GF-D8 (cell line): ENCODE data around the gene FXYD5.
"Not testable (repeated sequence)": the region's sequence is repeated elsewhere in the genome, so short reads cannot be mapped to it uniquely, and the experiment has no call there.

ENCODE experiments used
- DNase-seq: peaks from one replicate; lab custom pipeline; 2025; lab: John Stamatoyannopoulos, UW

The FXYD5 gene

GRCh38 chr19:35120492-35120891 lies 34.0 kb upstream of the FXYD5 start:
- no peak for DNase-seq

- no peak for DNase-seq
These were observed 33.6 kb upstream of the FXYD5 start for GRCh38 chr19:35120898-35121297.

DNA sequence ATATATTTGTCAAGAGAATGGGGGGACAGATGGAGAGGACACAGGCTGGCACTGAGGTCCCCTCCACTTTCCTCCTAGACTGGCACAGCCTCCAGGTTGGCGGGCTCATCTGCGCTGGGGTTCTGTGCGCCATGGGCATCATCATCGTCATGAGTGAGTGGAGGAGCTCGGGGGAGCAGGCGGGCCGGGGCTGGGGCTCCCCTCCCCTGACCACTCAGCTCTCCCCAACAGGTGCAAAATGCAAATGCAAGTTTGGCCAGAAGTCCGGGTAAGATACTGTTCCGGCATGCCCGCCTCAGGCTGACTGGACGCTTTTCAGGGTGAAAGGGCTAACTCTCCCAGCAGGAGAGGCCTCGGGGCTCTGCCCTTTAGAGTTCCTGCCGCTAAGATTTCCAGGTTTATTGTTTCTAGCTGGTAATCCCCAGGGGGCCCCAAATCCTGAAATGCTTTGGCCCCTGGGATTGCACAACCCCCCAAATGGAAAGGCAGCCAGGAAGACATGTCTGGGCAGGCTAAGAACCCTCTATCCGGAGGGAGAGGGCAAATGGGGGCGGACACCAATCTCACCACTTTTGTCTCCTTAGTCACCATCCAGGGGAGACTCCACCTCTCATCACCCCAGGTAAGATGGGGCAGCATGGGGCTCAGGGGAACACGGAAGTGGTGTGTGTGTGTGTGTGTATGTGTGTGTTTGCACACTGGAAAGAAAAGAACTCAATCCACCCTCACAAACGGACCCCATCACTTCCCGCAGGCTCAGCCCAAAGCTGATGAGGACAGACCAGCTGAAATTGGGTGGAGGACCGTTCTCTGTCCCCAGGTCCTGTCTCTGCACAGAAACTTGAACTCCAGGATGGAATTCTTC lies 31.6 kb upstream of the FXYD5 start:
- DNase-seq, result no peak

GRCh38 chr19:35123573-35123972 lies 31.0 kb upstream of the FXYD5 start:
- DNase-seq, result no peak

DNA sequence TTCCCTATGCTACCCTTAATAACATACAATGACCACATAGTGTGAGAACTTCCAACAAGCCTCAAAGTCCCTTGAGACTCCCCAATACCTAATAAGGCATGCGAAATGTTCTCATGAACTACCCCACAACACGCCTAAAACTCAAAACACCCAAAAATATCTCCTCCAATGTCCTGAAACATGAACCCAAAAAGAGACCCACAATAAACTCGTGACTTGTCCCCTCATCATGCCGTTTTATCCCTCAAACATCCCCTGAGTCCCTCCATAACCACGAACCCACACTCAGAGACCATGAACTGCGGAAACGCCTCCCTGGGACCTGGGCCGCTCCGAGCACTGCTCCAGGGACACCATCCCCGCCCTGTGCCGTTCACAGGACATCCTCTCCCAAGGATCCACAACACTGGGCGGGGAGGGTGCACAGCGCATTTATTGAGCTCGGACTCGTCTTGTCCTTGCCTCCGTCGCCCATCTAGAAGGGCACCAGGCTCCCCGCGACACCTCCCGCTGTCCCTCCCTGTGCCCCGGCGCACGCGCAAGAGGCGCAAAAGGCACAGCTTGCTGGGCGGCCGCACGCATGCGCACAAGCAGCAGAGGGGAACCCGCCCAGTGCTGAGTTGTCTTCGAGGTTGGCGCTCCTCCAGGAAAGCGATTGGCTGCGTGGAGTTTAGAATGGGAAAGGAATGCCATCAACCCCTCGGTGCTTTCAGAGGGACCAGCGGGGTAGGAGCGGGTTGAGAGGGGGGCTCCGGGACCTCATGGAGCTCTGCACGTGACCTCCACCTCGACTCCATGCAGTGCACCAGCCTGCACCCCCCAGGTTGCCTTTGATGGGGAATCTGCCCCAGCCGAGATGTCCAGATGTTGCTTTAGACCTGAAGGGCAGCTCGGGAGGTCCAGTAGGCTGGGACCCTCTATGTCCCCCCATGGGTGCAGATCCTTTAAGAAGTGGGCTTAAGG lies 30.2 kb upstream of the FXYD5 start:
- DNase-seq, result peak; percentile 22

DNA sequence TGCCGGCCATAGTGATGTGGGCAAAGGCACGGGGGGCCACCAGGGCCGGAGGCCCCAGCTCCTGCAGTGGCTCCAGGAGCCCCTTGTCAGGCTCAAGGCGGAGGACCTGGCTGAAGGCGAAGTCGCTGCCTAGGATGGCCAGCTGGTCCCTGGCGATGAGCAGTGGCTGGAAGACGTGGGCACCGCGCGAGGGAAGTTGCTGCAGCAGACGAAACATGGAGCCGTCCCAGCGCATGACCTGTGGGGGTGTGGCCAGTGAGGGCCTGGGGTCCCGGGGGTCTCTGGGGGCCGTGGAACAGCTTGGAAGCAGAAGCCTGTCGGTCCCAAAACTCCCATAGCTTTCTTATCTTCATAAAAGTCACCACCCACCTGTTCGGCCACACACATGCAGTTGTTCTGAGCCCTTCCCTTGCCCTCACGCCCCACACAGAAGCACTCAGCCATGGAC lies 29.2 kb upstream of the FXYD5 start:
- DNase-seq, result no peak

DNA sequence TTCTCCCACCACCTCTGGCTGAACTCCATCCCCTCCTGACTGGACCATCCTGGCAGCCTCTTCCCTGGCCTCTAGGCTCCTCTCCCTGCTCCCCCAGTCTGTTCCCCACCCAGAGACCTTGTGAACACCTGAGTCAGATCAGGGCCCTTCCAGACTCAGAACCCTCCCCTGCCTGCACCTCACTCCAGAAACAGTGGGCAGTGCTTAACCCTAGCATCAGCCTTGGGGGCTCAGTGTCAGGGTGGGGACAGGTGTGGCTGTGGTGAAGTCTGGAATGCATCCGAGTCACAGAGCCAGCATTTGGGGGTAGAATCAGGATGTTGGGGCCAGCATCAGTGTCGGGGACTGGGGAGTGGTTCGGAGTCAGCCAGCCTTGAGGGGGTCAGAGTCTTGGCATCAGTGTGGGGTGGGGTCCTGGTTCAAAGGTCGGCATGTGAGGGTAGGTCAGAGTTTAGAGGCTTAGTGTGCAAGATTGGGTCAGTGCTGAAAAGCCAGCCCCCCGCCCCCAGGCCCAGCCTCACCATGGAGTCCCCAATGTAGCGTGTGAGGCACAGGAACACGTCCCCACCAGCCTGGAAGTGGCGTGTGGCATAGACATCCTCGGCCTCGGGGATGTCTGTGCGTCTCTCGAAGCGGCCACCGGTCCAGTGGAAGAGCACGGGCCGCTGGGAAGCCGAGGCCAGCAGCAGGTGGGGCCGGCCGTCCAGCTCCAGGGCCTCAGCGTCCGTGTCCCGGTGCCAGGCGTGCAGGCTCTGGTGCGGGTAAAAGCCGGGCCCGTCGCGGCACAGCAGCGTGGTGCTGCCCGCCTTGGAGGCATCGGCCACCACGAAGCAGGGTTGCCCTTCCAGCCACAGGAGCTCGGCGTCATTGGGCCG lies 28.5 kb upstream of the FXYD5 start:
- DNase-seq, result no peak

DNA sequence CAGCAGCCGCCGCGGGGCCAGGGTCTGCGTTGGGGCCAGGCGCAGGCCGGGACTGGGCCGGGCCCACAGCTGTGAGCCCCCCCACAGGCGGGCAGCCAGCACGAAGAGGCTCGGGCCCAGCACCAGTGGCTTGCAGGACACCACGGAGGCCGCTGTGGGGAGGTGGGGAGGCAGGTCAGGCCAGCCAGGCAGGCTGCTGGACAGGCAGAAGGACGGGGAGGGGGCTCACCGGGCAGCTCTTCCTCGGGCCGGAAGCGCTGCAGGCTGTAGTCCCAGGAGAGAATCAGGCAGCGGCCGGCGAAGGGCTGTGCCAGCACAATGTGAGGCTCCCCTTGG lies 27.9 kb upstream of the FXYD5 start:
- no peak for DNase-seq

DNA sequence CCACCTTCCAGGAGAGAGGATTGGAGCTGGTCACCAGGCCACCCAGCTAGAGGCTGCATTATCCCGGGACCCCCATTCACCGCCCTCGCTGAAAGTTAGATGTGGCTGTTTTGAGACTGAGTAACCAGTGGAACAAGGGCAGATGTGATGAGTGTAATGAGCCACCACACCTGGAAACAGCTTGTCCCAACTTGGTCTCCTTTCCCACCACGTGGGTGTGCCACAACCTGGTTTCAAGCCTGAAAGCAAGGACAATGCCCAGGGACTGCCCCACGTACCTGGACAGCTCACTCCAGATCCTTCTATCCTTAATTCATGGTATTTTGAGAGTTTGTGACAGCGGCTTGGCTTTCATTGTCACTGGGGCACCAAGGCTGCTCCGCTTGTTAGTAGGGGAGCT lies 26.7 kb upstream of the FXYD5 start:
- DNase-seq, result no peak

DNA sequence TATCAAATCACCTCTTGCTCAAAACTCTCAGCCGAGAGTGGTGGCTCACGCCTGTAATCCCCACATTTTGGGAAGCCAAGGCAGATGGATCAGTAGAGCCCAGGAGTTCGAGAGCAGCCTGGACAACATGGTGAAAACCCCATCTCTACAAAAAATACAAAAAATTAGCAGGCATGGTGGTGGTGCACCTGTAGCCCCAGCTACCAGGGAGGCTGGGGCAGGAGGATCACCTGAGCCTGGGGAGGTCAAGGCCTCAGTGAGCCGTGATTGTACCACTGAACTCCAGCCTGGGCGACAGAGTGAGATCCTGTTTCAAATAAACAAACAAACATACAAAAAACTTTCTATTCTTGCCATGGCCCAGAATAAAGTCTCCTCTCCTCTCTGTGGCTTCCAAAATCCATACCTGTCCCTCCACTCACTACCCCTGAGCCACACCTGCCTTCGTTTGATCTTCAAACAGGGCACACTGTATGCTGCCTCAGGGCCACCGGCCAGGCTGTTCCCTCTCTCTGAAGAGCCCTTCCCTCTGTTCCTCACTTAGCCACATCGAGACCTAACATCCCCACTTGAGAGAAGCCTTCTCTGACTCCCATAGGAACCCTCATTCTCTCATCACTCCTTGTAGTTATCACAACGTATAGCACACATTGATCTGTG lies 26.0 kb upstream of the FXYD5 start:
- no peak for DNase-seq

DNA sequence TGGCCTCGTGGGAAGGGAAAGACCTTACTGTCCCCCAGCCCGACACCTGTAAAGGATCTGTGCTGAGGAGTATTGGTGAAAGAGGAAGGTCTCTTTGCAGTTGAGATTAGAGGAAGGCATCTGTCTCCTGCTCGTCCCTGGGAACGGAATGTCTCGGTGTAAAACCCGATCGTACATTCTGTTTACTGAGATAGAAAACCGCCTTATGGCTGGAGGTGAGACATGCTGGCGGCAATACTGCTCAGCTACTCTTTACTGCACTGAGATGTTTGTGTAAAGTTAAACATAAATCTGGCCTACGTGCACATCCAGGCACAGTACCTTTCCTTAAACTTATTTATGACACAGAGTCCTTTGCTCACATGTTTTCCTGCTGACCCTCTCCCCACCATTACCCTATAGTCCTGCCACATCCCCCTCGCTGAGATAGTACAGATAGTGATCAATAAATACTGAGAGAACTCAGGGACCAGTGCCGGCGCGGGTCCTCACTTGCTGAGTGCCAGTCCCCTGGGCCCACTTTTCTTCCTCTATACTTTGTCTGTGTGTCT lies 24.7 kb upstream of the FXYD5 start:
- DNase-seq, result not testable (repeated sequence)

- DNase-seq, result no peak
These were observed 23.5 kb upstream of the FXYD5 start for GRCh38 chr19:35130761-35131720.

DNA sequence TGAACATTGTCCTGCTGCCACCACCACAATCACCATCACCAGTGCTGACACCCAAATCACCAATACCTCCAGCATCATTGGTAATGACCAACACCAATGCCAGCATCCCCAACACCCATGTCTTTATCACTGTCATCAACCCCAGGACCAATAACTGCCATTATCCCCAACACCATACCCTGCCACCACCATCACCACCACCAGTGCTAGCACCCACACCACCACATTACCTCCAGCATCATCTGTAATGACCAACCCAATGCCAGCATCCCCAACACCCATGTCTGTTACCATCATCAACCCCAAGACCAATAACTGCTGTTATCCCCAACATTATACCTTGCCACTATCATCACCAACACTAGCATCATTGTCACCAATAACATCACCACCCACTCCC lies 22.3 kb upstream of the FXYD5 start:
- no peak for DNase-seq

- DNase-seq, result no peak
These were observed 20.7 kb upstream of the FXYD5 start for GRCh38 chr19:35133826-35134225.

GRCh38 chr19:35134601-35135242 lies 19.8 kb upstream of the FXYD5 start, which contains the start of gene LGI4:
Gene LGI4, minus strand, starts transcription at chr19:35135059. Its CDS starts 379 bp downstream, at chr19:35134680.
- no peak for DNase-seq

- no peak for DNase-seq
These were observed 19.1 kb upstream of the FXYD5 start for GRCh38 chr19:35135389-35135909.

- DNase-seq, result no peak
These were observed 18.3 kb upstream of the FXYD5 start for GRCh38 chr19:35136231-35136630.

DNA sequence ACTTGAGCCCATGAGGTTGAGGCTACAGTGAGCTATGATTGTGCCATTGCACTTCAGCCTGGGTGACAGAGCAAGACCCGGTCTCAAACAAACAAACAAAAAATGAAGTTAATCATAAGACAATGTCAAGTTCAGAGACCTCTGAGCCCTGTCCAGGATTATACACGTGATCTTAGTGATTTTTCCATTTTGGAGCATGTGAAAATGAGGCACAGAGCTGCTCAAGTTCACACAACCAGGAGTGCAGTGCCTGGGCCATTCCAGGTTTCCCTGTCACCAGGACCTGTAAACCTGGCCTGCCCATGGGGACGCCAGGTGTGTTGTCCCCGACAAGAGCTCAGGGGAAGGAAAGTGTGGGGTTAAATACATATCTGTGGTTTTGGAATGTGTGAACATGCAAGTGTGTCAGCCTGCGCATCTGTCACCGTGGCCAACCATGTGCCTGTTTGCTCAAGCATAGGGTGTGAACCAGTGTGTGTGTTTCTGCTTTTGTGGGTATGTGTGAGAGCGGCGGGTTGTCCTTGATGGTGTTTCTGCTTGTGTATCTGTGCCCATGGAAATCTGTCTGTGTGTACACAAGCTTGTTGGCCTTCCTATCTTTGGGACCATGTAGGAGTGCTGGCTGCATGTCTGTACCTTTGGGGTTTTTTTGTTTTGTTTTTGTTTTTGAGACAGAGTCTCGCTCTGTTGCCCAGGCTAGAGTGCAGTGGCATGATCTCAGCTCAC lies 17.4 kb upstream of the FXYD5 start:
- no peak for DNase-seq
